ENCODE data around the gene IL17B. TPM values are rescaled to one million over a fixed set of nuclear protein-coding genes. Genes with fewer than 3 reads are reported as not detected.

IL17B gene
- total RNA-seq, 1 donor from 2014 or later = not detected

GRCh38 chr5:149328177-149328576 is 50.9 kb downstream of the IL17B start:
- Mint-ChIP-seq H3K27me3 (no peaks in the 10 kb centered on the region), H3K27ac (no peak overlapping the region), H3K9me3 (ENCODE audit: low read depth) (no peaks in the 10 kb centered on the region), H3K4me3 (ENCODE audit: low read depth) (no peak overlapping the region), H3K4me1 (ENCODE audit: low read depth) (no peaks in the 10 kb centered on the region), H3K36me3 (ENCODE audit: insufficient read depth) (no peaks in the 10 kb centered on the region)
- no peak for DNase-seq (ENCODE audit: low spot score, unreplicated experiment)
- no peak for TF ChIP-seq CTCF (IDR thresholded peaks at IDR 0.05; ENCODE audit: unreplicated experiment)

- no peaks in the 10 kb centered on the region for H3K9me3 Mint-ChIP-seq (ENCODE audit: low read depth)
- no peak for TF ChIP-seq CTCF (IDR thresholded peaks at IDR 0.05; ENCODE audit: unreplicated experiment)
- no peak overlapping the region for H3K27ac Mint-ChIP-seq
- H3K36me3 Mint-ChIP-seq (ENCODE audit: insufficient read depth) = no peaks in the 10 kb centered on the region
- H3K4me3 Mint-ChIP-seq (ENCODE audit: low read depth) = no peak overlapping the region
- DNase-seq (ENCODE audit: low spot score, unreplicated experiment) = no peak
- peaks cover 3% of the 10 kb centered on the region for H3K4me1 Mint-ChIP-seq (ENCODE audit: low read depth)
- H3K27me3 Mint-ChIP-seq = no peaks in the 10 kb centered on the region
These were observed 52.5 kb downstream of the IL17B start for GRCh38 chr5:149326611-149327010.

- no peak for TF ChIP-seq CTCF (IDR thresholded peaks at IDR 0.05; ENCODE audit: unreplicated experiment)
- H3K9me3 Mint-ChIP-seq (ENCODE audit: low read depth) = no peaks in the 10 kb centered on the region
- H3K4me1 Mint-ChIP-seq (ENCODE audit: low read depth) = peaks cover 5% of the 10 kb centered on the region
- no peaks in the 10 kb centered on the region for H3K27me3 Mint-ChIP-seq
- no peak overlapping the region for H3K27ac Mint-ChIP-seq
- H3K36me3 Mint-ChIP-seq (ENCODE audit: insufficient read depth) = no peaks in the 10 kb centered on the region
- no peak overlapping the region for H3K4me3 Mint-ChIP-seq (ENCODE audit: low read depth)
- no peak for DNase-seq (ENCODE audit: low spot score, unreplicated experiment)
These were observed 53.2 kb downstream of the IL17B start for GRCh38 chr5:149325894-149326293.

- no peak for TF ChIP-seq CTCF (IDR thresholded peaks at IDR 0.05; ENCODE audit: unreplicated experiment)
- no peaks in the 10 kb centered on the region for H3K27me3 Mint-ChIP-seq
- H3K4me1 Mint-ChIP-seq (ENCODE audit: low read depth) = peaks cover 8% of the 10 kb centered on the region
- no peaks in the 10 kb centered on the region for H3K36me3 Mint-ChIP-seq (ENCODE audit: insufficient read depth)
- no peak for DNase-seq (ENCODE audit: low spot score, unreplicated experiment)
- no peak overlapping the region for H3K4me3 Mint-ChIP-seq (ENCODE audit: low read depth)
- no peaks in the 10 kb centered on the region for H3K9me3 Mint-ChIP-seq (ENCODE audit: low read depth)
- no peak overlapping the region for H3K27ac Mint-ChIP-seq
These were observed 53.8 kb downstream of the IL17B start for GRCh38 chr5:149325166-149325735.

DNA sequence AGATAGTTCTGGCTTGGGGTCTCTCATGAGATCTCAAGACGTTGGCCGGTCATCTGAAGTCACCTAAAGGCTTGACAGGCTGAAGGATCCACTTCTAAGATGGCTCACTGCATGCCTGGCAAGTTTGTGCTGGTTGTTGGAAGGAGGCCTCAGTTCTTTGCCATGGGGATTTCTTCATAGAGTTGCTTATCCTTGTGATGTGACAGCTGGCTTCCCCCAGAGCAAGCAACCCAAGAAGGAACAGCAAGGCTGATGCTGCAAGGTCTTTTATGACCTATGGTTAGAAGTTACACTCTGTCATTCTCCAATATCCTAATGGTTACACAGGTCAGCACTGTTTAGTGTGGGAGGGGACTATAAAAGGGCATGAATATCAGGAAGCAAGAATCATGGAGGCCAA is 54.5 kb downstream of the IL17B start:
- H3K27ac Mint-ChIP-seq = no peak overlapping the region
- no peaks in the 10 kb centered on the region for H3K9me3 Mint-ChIP-seq (ENCODE audit: low read depth)
- no peaks in the 10 kb centered on the region for H3K27me3 Mint-ChIP-seq
- H3K4me1 Mint-ChIP-seq (ENCODE audit: low read depth) = peaks cover 8% of the 10 kb centered on the region
- no peak overlapping the region for H3K4me3 Mint-ChIP-seq (ENCODE audit: low read depth)
- no peaks in the 10 kb centered on the region for H3K36me3 Mint-ChIP-seq (ENCODE audit: insufficient read depth)
- no peak for TF ChIP-seq CTCF (IDR thresholded peaks at IDR 0.05; ENCODE audit: unreplicated experiment)
- DNase-seq (ENCODE audit: low spot score, unreplicated experiment) = no peak

Other genes starting within 250 kb of the IL17B start
- gene ABLIM3, start 237.8 kb downstream of the IL17B start, total RNA-seq = 0.27 and 0.48 TPM in 2 replicates
- 0.69 and 0.78 TPM in 2 replicates for gene AFAP1L1, start 107.4 kb downstream of the IL17B start, total RNA-seq
- gene GRPEL2, start 33.8 kb downstream of the IL17B start, total RNA-seq = 17.6 and 20.2 TPM in 2 replicates
- gene PCYOX1L, start 21.2 kb downstream of the IL17B start, total RNA-seq = 18.6 and 20.6 TPM in 2 replicates
- gene CSNK1A1, start 172.1 kb upstream of the IL17B start, total RNA-seq = 213 and 219 TPM in 2 replicates
- gene ARHGEF37, start 202.2 kb upstream of the IL17B start, total RNA-seq = 2.4 and 3.3 TPM in 2 replicates

Measured in progenitor cell of endocrine pancreas (in vitro differentiated cells).